ENCODE measurements around the gene AASDH.

- TF ChIP-seq CTCF (optimal IDR thresholded peaks at IDR 0.05 in 1 of 3, IDR thresholded peaks at IDR 0.05 in 1 of 3, conservative IDR thresholded peaks at IDR 0.05 in 1 of 3; ENCODE audit: extremely low read depth in 1 of 3, insufficient read depth in 2 of 3, low read length in 3 of 3): no peak
- TF ChIP-seq EZH2 (IDR thresholded peaks at IDR 0.05; ENCODE audit: low read length): no peak
These were observed 17.7 kb upstream of the AASDH start for GRCh38 chr4:56405016-56405415.
